Activated CD4-positive, alpha-beta T cell treated with anti-CD3 and anti-CD28 coated beads for 4 hours (primary cell): ENCODE results near the gene SNRNP25.
"Not testable (repeated sequence)": the region's sequence is repeated elsewhere in the genome, so short reads cannot be mapped to it uniquely, and the experiment has no call there.

Source experiments
- DNase-seq, 2 donors: peaks; one replicate each; pipeline ENCODE4 v3.0.0-alpha.2; 2020

SNRNP25 gene

DNA sequence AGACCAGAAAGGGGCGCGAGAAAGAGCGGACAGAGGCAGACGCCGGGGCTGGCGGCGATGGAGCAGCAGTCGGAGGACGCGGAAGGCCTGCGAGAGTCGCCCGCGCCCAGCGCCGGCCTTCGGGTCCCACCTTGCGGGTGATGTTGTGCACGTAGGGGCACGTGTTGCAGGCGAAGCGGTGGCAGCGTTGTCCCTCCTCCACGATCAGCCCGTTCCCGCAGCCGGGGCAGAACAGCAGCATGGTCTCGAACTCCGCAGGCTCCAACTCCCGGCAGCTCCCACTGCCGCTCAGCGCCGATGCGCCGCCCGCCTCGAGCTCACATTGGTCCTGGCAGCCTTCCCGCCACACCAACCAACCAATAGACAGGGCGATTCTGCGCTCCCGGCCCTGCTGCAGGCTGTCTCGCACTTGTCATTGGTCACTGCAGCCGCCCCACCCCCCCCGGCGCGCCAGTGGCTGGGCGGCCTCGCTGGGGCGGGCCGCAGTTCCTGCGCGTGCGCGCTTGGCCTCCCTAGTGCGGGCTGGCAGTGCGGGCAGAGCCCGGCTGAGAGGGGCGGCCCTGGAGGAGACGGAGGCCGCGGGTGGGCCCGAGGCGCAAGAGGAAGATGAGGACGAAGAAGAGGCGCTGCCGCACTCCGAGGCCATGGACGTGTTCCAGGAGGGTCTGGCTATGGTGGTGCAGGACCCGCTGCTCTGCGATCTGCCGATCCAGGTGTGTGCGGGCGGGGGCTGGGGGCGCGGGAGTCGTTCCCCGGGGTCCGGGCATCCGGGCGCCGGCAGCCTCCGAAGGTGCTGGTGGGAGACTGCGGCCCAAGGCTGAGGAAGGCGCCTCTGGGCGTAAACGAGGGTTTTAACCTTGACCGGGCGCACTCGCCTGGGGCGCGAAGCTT, at the start of gene SNRNP25, which contains the start of gene POLR3K:
TSS of gene SNRNP25 (plus strand) at position 483 of the 891 bp plus-strand sequence. CDS start at position 672, 189 bp downstream.
TSS of gene POLR3K (minus strand) at position 263 of the 891 bp plus-strand sequence. CDS start at position 241, 22 bp downstream.
- DNase-seq: peak; percentile 93 to 99

DNA sequence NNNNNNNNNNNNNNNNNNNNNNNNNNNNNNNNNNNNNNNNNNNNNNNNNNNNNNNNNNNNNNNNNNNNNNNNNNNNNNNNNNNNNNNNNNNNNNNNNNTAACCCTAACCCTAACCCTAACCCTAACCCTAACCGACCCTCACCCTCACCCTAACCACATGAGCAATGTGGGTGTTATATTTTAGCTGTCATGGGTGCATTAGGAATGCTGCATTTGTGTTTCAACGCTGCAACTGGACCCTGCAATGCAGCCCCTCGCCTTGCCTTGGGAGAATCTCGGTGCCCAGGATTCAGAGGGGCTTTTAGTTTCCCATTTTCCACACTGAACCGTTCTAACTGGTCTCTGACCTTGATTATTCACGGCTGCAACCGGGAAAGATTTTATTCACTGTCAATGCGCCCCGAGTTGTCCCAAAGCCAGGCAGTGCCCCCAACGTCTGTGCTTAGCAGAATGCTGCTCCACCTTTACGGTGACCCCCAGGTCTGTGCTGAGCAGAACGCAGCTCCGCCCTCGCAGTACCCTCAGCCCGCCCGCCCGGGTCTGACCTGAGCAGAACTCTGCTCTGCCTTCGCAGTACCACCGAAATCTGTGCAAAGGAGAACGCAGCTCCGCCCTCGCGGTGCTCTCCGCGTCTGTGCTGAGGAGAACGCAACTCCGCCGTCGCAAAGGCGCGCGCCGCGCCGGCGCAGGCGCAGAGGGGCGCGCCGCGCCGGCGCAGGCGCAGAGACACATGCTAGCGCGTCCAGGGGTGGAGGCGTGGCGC, 43.5 kb upstream of the SNRNP25 start:
- DNase-seq: no peak

DNA sequence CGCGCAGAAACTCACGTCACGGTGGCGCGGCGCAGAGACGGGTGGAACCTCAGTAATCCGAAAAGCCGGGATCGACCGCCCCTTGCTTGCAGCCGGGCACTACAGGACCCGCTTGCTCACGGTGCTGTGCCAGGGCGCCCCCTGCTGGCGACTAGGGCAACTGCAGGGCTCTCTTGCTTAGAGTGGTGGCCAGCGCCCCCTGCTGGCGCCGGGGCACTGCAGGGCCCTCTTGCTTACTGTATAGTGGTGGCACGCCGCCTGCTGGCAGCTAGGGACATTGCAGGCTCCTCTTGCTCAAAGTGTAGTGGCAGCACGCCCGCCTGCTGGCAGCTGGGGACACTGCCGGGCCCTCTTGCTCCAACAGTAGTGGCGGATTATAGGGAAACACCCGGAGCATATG, 42.9 kb upstream of the SNRNP25 start:
- DNase-seq: peak; percentile 73 to 81

GRCh38 chr16:17062-17765, 36.4 kb upstream of the SNRNP25 start:
- not testable (repeated sequence) for DNase-seq

DNA sequence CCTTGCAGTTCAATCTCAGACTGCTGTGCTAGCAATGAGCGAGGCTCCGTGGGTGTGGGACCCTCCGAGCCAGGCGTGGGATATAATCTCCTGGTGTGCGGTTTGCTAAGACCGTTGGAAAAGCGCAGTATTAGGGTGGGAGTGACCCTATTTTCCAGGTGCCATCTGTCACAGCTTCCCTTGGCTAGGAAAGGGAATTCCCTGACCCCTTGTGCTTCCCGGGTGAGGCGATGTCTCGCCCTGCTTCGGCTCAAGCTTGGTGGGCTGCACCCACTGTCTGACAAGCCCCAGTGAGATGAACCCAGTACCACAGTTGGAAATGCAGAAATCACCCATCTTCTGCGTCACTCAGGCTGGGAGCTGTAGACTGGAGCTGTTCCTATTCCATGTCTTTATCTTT, 32.7 kb upstream of the SNRNP25 start:
- not testable (repeated sequence) for DNase-seq

GRCh38 chr16:24151-24550, 29.5 kb upstream of the SNRNP25 start:
- DNase-seq: not testable (repeated sequence)

- not testable (repeated sequence) for DNase-seq
These were observed 27.7 kb upstream of the SNRNP25 start for GRCh38 chr16:25926-26348.

- DNase-seq: not testable (repeated sequence)
These were observed 23.0 kb upstream of the SNRNP25 start for GRCh38 chr16:30627-31026.

DNA sequence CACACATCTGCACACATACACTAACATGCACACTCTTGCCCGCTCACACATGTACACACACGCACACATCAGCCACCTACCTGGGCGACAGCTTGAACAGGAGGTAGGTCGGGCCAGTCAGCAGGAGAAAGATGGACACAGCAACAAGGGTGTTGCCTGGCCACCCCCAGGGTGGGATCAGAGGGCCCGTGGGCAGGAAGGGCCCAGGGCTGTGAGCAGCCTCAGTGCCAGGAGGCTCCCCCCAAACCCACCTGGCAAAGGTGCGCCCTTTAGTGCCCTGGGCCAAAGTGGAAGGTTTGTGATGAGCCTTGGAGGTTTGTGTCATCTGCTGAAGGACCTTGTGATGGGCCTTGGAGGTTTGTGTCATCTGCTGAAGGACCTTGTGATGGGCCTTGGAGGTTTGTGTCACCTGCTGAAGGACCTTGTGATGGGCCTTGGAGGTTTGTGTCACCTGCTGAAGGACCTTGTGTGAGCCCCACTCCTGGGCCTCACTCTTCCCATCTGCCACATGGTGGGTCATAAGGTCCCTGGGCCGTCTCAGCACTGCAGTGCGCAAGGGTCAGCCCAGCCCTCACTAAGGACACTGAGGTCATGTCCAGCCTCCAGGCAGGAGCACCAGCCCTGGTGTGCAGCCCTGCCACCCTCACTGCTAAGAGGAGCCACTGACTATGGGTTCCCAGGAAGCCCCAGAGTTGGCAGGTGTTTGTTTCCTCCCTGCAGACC, 20.3 kb upstream of the SNRNP25 start:
- not testable (repeated sequence) for DNase-seq

DNA sequence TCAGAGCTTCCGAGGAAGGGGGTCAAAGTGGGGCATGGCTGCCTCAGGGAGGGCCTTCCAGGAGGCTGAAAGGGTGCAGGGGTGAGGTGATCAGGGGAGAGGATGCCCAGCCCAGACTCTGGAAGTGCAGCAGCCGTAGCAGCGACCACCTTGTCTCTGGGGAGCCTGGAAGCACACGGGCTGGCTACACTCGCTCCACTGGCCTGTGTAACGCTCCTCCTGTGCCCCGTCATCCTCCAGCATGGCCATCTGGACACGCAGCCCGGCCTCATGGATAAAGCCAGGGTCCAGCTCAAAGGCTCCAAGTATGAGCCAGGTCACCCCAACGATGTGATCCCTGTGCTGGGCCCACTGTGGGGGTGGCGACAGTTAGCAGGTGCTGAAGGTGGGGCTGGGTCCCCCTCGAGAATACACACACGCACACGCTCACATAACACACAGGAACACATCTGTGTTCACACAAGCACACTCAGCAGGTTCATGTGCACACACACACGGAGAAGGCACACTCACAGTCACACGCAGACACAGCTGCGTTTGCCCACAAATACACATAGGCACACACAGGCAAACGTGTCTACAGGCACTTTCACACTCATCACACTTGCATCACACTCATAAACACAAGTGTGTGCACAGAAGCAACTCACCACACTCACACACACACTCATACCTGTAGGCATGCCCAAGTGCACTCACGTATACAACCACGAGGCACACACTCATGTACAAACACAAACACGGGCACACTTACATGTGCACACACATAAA, 19.6 kb upstream of the SNRNP25 start:
- DNase-seq: no peak

- DNase-seq: no peak
These were observed 19.0 kb upstream of the SNRNP25 start for GRCh38 chr16:34648-34987.

DNA sequence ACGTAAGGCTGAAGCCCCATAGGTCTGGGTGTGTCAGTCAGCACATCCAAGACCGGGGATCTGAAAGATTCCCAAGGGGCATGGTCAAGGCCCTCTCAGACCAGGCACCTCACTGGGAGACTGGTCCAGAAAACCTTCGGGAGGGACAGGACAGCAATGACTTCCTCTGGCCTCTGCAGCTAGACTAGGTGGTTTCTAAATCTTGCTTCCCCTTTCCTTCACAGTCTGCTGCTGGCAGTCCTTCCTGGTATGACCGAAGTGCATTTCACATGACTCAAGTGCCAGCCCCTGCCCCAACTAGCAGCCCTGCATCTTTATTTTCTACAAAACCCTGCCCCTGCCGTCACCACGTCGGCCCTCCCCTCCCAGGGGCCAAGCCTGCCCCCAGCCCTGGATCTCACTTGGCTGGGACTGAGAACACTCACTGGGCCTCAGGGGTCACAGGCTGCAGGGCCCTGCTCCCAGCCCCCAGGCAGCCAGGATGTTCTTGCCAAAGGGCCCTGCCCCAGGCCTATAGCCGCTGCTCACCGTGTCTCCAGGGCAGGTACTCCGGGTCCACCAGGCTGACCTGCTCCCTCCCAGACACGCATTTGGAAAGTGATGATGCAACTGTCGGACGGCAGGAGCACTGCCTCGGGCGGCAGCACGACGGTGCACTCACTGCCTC, 18.5 kb upstream of the SNRNP25 start:
- DNase-seq: no peak

GRCh38 chr16:35678-36305, 17.8 kb upstream of the SNRNP25 start:
- no peak for DNase-seq

DNA sequence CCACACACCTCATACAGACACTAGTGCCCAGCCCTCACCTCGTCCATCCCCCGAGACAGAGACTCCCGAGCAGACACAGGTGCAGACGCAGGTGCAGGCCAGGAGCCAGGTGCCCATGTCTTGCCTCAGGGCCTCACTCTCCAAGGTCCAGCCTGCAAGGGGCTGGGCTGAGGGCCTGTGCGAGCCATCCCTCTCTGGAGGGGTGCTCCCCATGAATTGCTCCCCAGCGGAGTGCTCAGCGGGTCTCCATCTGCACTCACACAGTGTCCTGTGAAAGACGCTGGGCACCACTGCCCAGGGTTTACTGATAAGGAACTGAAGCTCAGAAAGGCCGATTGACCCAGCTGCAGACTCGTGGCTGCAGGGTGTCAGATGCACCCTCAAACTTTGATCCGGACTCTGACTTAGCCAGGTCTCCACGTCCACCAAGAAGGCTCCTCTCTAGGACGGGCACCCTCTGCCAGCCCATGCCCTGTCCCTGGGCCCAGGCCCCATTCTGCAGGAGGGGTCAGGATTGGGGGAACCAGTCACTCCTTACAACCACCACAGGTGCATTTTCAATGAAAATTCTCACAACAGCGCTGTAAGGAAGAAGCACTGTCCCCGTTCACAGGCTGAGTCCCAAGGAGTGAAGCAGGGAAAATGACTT, 17.2 kb upstream of the SNRNP25 start:
- DNase-seq: no peak

DNA sequence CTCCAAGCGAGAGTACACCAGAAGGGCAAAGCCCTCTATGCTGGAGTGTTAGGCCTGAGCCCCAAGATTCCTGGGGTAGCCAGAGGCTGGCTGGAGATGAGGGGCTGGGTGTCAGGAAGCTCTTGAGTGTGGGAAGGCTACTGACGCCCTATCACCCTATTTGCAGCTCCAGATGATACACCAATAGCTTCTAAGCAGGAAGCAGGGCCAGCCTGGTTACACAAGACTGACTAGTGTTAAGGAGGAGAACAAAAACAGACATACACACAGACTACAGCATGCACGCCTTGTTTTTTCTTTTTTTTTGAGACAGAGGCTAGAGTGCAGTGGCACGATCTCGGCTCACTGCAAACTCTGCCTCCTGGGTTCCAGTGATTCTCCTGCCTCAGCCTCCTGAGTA, 16.1 kb upstream of the SNRNP25 start:
- no peak for DNase-seq

GRCh38 chr16:38206-38605, 15.4 kb upstream of the SNRNP25 start:
- not testable (repeated sequence) for DNase-seq

DNA sequence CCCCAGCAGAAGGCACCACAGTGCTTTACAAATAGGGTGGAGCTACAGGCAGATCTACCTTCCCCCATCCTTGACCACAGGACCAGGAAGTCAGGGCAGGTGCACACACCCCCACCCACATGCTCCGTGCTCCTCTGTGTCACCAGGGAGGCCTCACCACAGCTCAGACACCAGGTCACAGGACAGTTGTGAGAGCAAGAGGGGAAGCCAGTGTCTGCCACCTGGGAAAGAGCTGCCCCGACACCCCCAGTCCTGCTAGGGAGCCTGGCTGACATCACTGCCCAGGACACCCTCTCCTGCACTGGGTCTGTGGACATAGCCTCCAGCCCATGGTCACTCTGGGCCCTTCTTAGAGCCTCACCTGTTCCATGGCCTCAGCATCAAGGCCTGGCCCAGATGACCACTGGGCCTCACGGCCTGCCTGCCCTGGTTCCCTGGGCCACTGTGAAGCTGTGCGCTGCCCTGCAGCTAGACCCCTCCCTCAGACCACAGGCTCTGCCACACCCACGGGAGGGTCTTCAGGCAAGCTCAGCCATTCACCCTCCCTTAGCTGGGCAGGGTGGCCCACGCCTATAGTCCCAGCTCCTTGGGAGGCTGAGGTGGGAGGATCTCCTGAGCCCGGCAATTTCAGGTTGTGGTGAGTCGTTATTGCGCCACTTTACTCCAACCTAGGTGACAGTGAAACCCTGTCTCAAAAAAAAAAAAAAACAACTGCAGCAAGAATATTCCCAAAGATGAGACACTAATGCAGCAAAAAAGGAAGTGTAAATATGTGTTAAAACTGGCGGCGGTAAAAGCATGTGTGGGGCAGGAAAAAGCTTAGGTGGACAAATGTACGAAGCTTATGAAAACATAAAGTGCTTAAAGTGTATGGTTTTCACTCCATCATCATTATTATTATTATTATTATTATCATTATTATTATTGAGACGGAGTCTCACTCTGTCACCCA, 14.4 kb upstream of the SNRNP25 start:
- peak; percentile 18 to 44 for DNase-seq

DNA sequence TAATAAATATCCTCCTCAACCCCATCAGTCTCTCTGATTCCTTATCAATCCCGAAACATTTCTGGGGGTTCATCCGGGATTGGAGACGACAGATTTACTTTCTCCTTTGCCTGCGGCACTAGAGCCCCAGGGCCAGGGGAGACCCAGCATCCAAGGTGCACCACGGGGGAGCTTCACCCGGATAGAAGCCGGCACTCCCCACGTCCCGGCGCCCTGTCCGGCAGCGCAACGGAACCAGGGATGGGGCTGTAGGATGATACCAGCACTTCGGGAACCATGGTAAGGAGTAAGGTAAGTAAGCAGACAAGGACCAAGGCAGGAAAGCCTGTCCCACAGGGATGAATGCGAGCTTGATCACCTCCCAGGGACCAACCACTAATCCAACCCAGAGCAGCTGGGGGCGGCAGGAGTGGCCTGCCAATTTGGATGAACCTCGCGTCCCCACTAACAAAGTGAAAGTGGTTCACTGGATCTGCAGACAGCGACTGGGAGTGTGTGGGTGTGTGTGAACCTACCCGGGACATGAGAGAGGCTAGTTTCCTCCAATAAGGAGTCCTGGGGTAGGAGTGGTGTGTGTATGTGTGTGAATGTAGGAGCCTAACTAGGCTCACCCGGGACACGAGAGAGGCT, 12.1 kb upstream of the SNRNP25 start:
- DNase-seq: no peak
